Kidney (tissue), 14 donors: ENCODE results near the gene GALNT18. TPM values are rescaled to one million over a fixed set of nuclear protein-coding genes. Genes with fewer than 3 reads are reported as not detected.

Source experiments
- DNase-seq, 5 donors: peaks; one replicate each; pipeline ENCODE4 v3.0.0-alpha.2; 2013 to 2020
- FAIRE-seq: peaks from 2 replicates; lab custom pipeline; 2012; peaks lifted over from hg19 to GRCh38; lab: Jason Lieb, UNC
- H3K27ac ChIP-seq, 2 donors: one replicate each; pipeline ENCODE4 v1.7.0; 2013; ENCODE audit warnings: low read depth in 2 of 2, low read length in 2 of 2, inconsistent platforms in 1 of 2
- H3K27me3 ChIP-seq: one replicate; pipeline ENCODE4 v1.7.1; 2013; ENCODE audit warnings: low read length, inconsistent platforms; ENCODE audit not compliant: control insufficient read depth, insufficient read depth
- H3K36me3 ChIP-seq, 3 donors: one replicate each; pipeline versions ENCODE4 v1.7.0 to v1.7.1; 2013; ENCODE audit warnings: low read length in 3 of 3, control low read depth in 1 of 3, inconsistent platforms in 1 of 3; ENCODE audit not compliant: insufficient read depth in 3 of 3, control insufficient read depth in 2 of 3
- H3K4me1 ChIP-seq, 3 donors: one replicate each; pipeline versions ENCODE4 v1.7.0 to v1.7.1; 2013; ENCODE audit warnings: low read length in 3 of 3, inconsistent platforms in 1 of 3, low read depth in 1 of 3; ENCODE audit not compliant: control insufficient read depth in 2 of 3, insufficient read depth in 2 of 3
- H3K4me3 ChIP-seq, 3 donors: one replicate each; pipeline versions ENCODE4 v1.7.0 to v1.8.1; 2013; ENCODE audit warnings: low read length in 3 of 3, control low read depth in 1 of 3, inconsistent platforms in 1 of 3
- H3K9ac ChIP-seq, 3 donors: one replicate each; pipeline versions ENCODE4 v1.7.0 to v1.7.1; 2013; ENCODE audit warnings: low read length in 3 of 3, control low read depth in 1 of 3, inconsistent platforms in 1 of 3
- H3K9me3 ChIP-seq, 3 donors: one replicate each; pipeline versions ENCODE4 v1.7.0 to v1.7.1; 2013; ENCODE audit warnings: low read length in 3 of 3, control low read depth in 1 of 3, inconsistent platforms in 1 of 3; ENCODE audit not compliant: control insufficient read depth in 2 of 3, insufficient read depth in 1 of 3
- CTCF ChIP-seq: IDR thresholded peaks from 3 replicates; pipeline ENCODE4 v1.5.1; 2012; ENCODE audit warnings: mild to moderate bottlenecking, moderate library complexity, borderline replicate concordance; ENCODE audit not compliant: insufficient read depth; ENCODE audit errors: extremely low read depth
- intact Hi-C: fragments of 100-400 bp; cut with DNase I; formaldehyde crosslinking; loops from one replicate; pipeline ENCODE4 v1.11.1; 2022
- polyA plus RNA-seq: library from polyadenylated mRNA; stranded (reverse); fragments of 350-450 nt; fragmentation: Illumina TruSeq; extraction: RNeasy Lipid Tissue Mini Kit (QIAGEN cat#74804); gene quantifications from one replicate; pipeline ENCODE4 v1.2.3, GENCODE V29; 2014; ENCODE audit warnings: low read depth, low replicate concordance; ENCODE audit not compliant: insufficient read depth
- total RNA-seq: library from RNA; stranded (reverse); fragmentation: NEBNext Ultra II Directional; extraction: Animal tissue kit (Norgen Biotek cat#: 25700); gene quantifications from one replicate; pipeline ENCODE4 v1.2.1, GENCODE V29; 2021
- donor health status: control.
- donor health status: control.
- donor health status: control.
- donor health status: control.
- donor health status: control.
- donor health status: DM: yes; HTN: yes; CAD: no.
- donor health status: Normal renal cell carcinoma (clear cell type).

The GALNT18 gene
- total and polyA plus RNA-seq, 2 donors from 2014 or later: 27.2 to 42.1 TPM

- DNase-seq: peak in 3 of 5 donors; percentile 20 to 37 (median 22)
- Histone ChIP-seq H3K36me3 (no peaks in the 10 kb centered on the region), H3K27ac (no peak overlapping the region), H3K27me3 (no peaks in the 10 kb centered on the region), H3K9ac (no peak overlapping the region), H3K9me3 (no peaks in the 10 kb centered on the region), H3K4me1 (no peaks in the 10 kb centered on the region), H3K4me3 (no peak overlapping the region)
- intact Hi-C loops: no loop called here
- no peak for FAIRE-seq
- TF ChIP-seq CTCF: peak; percentile 49
Observed at GRCh38 chr11:11230802-11231562, 390.8 kb downstream of the GALNT18 start.

DNA sequence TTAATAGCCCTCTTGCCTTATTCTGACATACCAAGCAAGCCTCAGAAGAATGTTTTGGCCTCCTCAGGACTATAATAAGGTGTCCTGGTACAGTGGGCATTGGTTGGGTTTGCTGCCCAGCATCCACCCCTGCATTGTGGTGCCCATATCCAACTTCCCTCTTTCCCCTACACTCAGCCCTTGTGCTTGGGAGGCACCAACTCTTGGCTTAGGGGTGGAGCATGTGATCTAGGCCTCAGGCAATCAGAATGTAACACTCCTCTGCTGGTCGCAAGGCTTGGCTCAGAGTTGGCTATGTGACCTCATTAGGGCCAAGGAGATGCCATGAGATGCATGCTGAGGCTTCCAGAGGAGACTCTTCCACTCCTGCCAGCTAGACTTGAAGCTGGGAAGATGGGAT is 391.7 kb downstream of the GALNT18 start:
- intact Hi-C loops: no loop called here
- Histone ChIP-seq H3K27ac (no peak overlapping the region), H3K27me3 (no peaks in the 10 kb centered on the region), H3K4me1 (no peaks in the 10 kb centered on the region), H3K4me3 (no peak overlapping the region), H3K9ac (no peak overlapping the region), H3K36me3 (no peaks in the 10 kb centered on the region), H3K9me3 (no peaks in the 10 kb centered on the region)
- FAIRE-seq (no peak), DNase-seq (no peak)
- TF ChIP-seq CTCF: no peak

- intact Hi-C loops: no loop called here
- Histone ChIP-seq H3K36me3 (no peaks in the 10 kb centered on the region), H3K9ac (no peak overlapping the region), H3K27ac (no peak overlapping the region), H3K4me1 (no peaks in the 10 kb centered on the region), H3K4me3 (no peak overlapping the region), H3K27me3 (no peaks in the 10 kb centered on the region), H3K9me3 (no peaks in the 10 kb centered on the region)
- TF ChIP-seq CTCF: no peak
- FAIRE-seq (no peak), DNase-seq (no peak)
Observed at GRCh38 chr11:11229647-11230046, 392.2 kb downstream of the GALNT18 start.
